HFFc6 (cell line): ENCODE measurements around the gene PTPRN2. TPM values are rescaled to one million over a fixed set of nuclear protein-coding genes. Genes with fewer than 3 reads are reported as not detected.
"Not testable (repeated sequence)": the region's sequence is repeated elsewhere in the genome, so short reads cannot be mapped to it uniquely, and the experiment has no call there.

Experiments used
- DNase-seq: peaks from one replicate; pipeline ENCODE4 v3.0.0-alpha.2; 2018
- H3K27ac Mint-ChIP-seq: 2 replicates; pipeline ENCODE4 v1.8.0; 2020; ENCODE audit warnings: mild to moderate bottlenecking, mixed read lengths
- H3K27me3 Mint-ChIP-seq: 2 replicates; pipeline ENCODE4 v1.8.0; 2021; ENCODE audit warnings: mild to moderate bottlenecking, moderate library complexity, mixed read lengths; ENCODE audit not compliant: insufficient read depth
- H3K36me3 Mint-ChIP-seq: 2 replicates; pipeline ENCODE4 v1.8.0; 2021; ENCODE audit warnings: low read depth, mixed read lengths
- H3K4me1 Mint-ChIP-seq: 2 replicates; pipeline ENCODE4 v1.8.0; 2020; ENCODE audit warnings: low read depth, mixed read lengths
- H3K4me3 Mint-ChIP-seq: 2 replicates; pipeline ENCODE4 v1.8.0; 2020; ENCODE audit warnings: mild to moderate bottlenecking, moderate library complexity, mixed read lengths
- H3K9me3 Mint-ChIP-seq: 2 replicates; pipeline ENCODE4 v1.8.0; 2020; ENCODE audit warnings: mild to moderate bottlenecking, mixed read lengths
- total RNA-seq, 6 experiments: library from RNA; stranded (reverse); fragmentation: NEBNext Ultra II Directional; extraction: Animal tissue kit (Norgen Biotek cat#: 25700); gene quantifications; 2 replicates in 1 of 6; 3 replicates in 5 of 6; pipeline ENCODE4 v1.2.3, GENCODE V29; 2021
- TF ChIP-seq, protein P1 (sequence below): fragments of 200-600 bp; sonication (generic); IDR thresholded peaks from 2 replicates; pipeline ENCODE4 v1.5.0; 2021; ENCODE audit warnings: antibody characterized with exemption, mild to moderate bottlenecking

PTPRN2 gene
- total RNA-seq, 6 experiments from 2014 or later = 0.05 to 0.27 (median 0.23) TPM

DNA sequence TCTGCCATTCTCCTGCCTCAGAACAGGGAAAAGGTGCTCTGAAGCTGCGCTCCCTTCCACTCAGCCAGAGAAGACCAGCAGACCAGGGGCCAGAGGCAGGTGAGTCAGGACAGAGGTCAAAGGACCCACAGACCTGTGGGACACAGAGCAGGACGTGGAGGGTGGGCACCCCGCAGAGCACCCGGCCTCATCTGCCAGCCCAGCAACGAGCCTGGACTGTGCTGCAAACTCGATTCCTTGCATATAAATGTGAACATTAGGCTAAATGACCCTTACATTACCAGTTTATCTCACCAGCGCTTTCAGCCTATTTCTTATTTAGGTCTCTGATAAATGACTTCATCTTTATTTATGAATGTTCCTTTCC lies 50.1 kb downstream of the PTPRN2 start:
- peaks cover 34% of the 10 kb centered on the region for H3K9me3 Mint-ChIP-seq
- H3K4me1 Mint-ChIP-seq = no peaks in the 10 kb centered on the region
- no peak overlapping the region for H3K4me3 Mint-ChIP-seq
- peaks cover 14% of the 10 kb centered on the region for H3K27me3 Mint-ChIP-seq
- TF ChIP-seq, protein P1, sequence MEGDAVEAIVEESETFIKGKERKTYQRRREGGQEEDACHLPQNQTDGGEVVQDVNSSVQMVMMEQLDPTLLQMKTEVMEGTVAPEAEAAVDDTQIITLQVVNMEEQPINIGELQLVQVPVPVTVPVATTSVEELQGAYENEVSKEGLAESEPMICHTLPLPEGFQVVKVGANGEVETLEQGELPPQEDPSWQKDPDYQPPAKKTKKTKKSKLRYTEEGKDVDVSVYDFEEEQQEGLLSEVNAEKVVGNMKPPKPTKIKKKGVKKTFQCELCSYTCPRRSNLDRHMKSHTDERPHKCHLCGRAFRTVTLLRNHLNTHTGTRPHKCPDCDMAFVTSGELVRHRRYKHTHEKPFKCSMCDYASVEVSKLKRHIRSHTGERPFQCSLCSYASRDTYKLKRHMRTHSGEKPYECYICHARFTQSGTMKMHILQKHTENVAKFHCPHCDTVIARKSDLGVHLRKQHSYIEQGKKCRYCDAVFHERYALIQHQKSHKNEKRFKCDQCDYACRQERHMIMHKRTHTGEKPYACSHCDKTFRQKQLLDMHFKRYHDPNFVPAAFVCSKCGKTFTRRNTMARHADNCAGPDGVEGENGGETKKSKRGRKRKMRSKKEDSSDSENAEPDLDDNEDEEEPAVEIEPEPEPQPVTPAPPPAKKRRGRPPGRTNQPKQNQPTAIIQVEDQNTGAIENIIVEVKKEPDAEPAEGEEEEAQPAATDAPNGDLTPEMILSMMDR = no peak
- H3K36me3 Mint-ChIP-seq = peaks cover 6% of the 10 kb centered on the region; the same call in 1 of the 2 replicates
- no peak overlapping the region for H3K27ac Mint-ChIP-seq
- no peak for DNase-seq

DNA sequence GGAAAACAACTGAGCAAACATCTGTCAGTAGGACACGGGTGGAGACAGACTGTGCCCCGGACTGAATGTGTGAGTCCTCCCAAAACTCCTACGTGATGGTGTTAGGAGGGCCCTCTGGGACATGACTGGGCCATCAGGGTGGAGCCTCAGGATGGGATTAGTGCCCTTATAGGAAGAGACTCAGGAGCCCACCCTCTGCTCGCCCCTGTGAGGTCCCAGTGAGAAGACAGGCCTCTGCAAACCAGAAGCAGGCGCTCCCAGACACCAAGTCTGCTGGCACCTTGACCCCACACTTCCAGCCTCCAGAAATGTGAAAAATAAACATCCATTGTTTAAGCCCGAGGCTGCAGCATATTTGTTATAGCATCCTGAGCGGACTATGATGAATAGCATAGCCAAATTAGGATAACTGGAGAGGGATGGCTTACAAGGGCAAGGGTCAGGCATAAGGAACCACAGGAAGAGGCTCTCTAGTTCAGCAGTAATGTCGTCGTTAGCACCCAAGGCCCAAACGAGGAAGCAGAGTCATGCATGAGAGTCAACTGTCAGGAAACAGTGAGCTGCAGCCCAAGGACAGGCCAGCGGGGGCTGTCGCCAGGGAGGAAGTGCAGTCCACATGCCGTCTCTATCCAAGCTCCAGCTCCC lies 50.6 kb downstream of the PTPRN2 start:
- Mint-ChIP-seq H3K9me3 (peaks cover 34% of the 10 kb centered on the region), H3K36me3 (peaks cover 6% of the 10 kb centered on the region; the same call in 1 of the 2 replicates), H3K4me1 (no peaks in the 10 kb centered on the region), H3K4me3 (no peak overlapping the region), H3K27me3 (peaks cover 14% of the 10 kb centered on the region), H3K27ac (no peak overlapping the region)
- TF ChIP-seq, protein P1 = no peak
- DNase-seq = no peak

DNA sequence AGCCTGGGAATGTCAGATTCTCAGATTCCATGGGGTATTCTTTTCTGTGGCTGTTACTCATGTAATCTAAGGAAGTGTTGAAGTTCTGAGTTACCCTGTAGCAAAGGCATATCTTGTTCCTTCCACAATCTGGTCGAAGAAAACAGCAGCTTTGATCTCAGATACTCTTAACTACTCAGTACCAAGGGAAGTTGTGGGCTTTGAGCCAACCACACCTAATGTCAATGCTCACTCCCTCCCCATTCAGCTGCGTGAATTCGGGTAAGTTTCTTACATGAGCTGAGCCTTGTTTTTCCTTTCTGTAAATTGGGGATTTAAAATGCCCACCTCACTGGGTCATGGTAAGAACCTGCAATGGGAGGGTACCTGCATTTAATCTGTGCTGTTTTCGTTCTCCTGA lies 52.5 kb downstream of the PTPRN2 start:
- H3K9me3 Mint-ChIP-seq = peaks cover 39% of the 10 kb centered on the region
- no peaks in the 10 kb centered on the region for H3K4me1 Mint-ChIP-seq
- no peak for DNase-seq
- no peak overlapping the region for H3K4me3 Mint-ChIP-seq
- H3K27ac Mint-ChIP-seq = no peak overlapping the region
- H3K27me3 Mint-ChIP-seq = peaks cover 14% of the 10 kb centered on the region
- TF ChIP-seq, protein P1 = no peak
- H3K36me3 Mint-ChIP-seq = peaks cover 6% of the 10 kb centered on the region; the same call in 1 of the 2 replicates

DNA sequence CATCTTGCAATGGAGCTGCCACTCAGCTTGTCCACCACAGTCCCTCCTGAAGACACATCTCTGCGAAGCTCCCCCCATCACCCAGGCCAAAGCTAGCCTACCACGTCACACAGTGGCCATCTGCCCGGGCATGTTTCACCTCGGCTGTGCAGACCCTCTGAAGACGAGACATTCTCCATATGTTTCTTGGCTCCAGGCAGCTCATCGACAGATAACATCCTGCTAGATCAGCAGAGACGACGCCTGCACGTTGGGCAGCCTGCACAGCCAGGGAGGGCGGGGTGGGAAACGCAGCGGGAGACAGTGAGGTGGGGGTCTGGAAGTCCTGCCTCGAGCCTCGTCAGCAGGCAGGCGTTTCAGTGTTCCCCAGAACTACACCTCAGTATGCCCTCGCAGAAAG lies 53.0 kb downstream of the PTPRN2 start:
- Mint-ChIP-seq H3K9me3 (peaks cover 39% of the 10 kb centered on the region), H3K27ac (no peak overlapping the region), H3K4me3 (no peak overlapping the region), H3K4me1 (no peaks in the 10 kb centered on the region), H3K27me3 (peaks cover 14% of the 10 kb centered on the region), H3K36me3 (peaks cover 6% of the 10 kb centered on the region; the same call in 1 of the 2 replicates)
- TF ChIP-seq, protein P1 = no peak
- DNase-seq = no peak

DNA sequence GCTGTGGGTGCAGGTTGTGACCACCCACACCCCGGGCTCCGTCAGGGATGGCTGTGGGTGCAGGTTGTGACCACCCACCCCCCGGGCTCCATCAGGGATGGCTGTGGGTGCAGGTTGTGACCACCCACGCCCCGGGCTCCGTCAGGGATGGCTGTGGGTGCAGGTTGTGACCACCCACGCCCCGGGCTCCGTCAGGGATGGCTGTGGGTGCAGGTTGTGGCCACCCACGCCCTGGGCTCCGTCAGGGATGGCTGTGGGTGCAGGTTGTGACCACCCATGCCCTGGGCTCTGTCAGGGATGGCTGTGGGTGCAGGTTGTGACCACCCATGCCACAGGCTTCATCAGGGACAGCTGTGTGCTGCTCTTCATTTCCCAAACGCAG lies 53.5 kb downstream of the PTPRN2 start:
- DNase-seq, H3K4me3 Mint-ChIP-seq, H3K4me1 Mint-ChIP-seq, H3K27ac Mint-ChIP-seq, H3K36me3 Mint-ChIP-seq: not testable (repeated sequence)
- H3K9me3 Mint-ChIP-seq = peaks cover 41% of the 10 kb centered on the region
- H3K27me3 Mint-ChIP-seq = peaks cover 14% of the 10 kb centered on the region

DNA sequence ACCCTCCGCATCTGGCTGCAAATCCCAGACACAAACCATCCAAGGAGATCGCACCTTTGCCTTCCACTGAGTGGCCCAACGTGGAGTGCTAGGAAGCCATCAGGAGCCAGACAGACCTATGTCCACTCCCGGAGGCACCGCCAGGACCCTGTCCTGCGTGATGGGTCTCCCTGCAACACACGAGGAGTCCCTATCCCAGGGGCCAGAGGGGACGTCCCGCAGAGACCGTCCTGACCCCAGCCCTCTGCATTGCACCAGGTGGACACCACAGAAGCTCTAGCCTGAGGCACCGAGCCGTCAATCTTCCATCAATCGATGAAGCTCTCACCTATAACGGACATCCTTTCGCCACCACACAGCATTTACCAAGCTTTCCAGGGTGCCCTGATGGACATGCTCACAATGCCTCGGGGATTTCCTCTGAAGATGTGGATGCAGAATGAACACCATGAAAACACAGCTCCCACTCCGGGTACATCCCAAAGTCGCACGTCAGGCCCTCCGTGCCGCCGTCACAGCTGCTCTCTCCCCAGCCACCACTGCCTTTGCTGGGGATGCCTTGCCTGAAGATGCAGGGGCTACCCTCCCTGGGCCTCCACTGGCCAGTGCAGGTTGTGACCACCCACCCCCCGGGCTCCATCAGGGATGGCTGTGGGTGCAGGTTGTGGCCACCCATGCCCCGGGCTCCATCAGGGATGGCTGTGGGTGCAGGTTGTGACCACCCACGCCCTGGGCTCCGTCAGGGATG lies 54.1 kb downstream of the PTPRN2 start:
- no peak for DNase-seq
- Mint-ChIP-seq H3K4me3 (no peak overlapping the region), H3K27ac (no peak overlapping the region), H3K36me3 (peaks cover 6% of the 10 kb centered on the region; the same call in 1 of the 2 replicates), H3K4me1 (no peaks in the 10 kb centered on the region), H3K9me3 (peaks cover 43% of the 10 kb centered on the region), H3K27me3 (peaks cover 10% of the 10 kb centered on the region)
- TF ChIP-seq, protein P1 = no peak
